K562 (cell line): ENCODE results near the gene CTIF. TPM values are rescaled to one million over a fixed set of nuclear protein-coding genes. Genes with fewer than 3 reads are reported as not detected.

Experiments
- ATAC-seq: fragments of 200-7000 bp; cut with Tn5 transposase; 3 replicates; pipeline ENCODE4 v1.9.1; 2020; ENCODE audit warnings: moderate library complexity
- BruUV-seq: library from RNA; stranded (reverse); fragments of 400-500 nt; replicated peaks from 2 replicates; lab custom pipeline; 2021; lab: Mats Ljungman, UMichigan
- CTCF ChIA-PET: fragments of 300-600 bp; formaldehyde crosslinking; extraction: SDS; loops from one replicate; lab custom pipeline; 2021; ENCODE audit warnings: low intra/inter-chr PET ratio; lab: Yijun Ruan, JAX
- POLR2A ChIA-PET: fragments of 300-600, 350-650 bp; sonication (Branson Sonifier 250); formaldehyde crosslinking; extraction: SDS; loops from one replicate; lab custom pipeline; 2021; ENCODE audit warnings: antibody characterized with exemption, inconsistent platforms; lab: Yijun Ruan, JAX
- DNase-seq, 4 experiments: peaks; one replicate each; pipeline versions ENCODE4 v3.0.0 to v3.0.0-alpha.2; 2011 to 2018; ENCODE audit warnings: low spot score in 3 of 4, mixed read lengths in 3 of 4; ENCODE audit errors: extremely low read depth in 1 of 4
- FAIRE-seq: peaks from 2 replicates; lab custom pipeline; 2011; peaks lifted over from hg19 to GRCh38; lab: Jason Lieb, UNC
- H2AFZ ChIP-seq: 2 replicates; pipeline ENCODE4 v1.6.0; 2011; ENCODE audit warnings: low read depth, low read length, control low read depth, inconsistent platforms
- H3K27ac ChIP-seq: fragments of 200-600 bp; 3 replicates; pipeline ENCODE4 v1.8.0; 2011; ENCODE audit warnings: low read depth, mild to moderate bottlenecking, control low read depth, inconsistent platforms, low read length, moderate library complexity, mixed read lengths; ENCODE audit errors: extremely low read depth
- H3K27me3 ChIP-seq, 2 experiments: fragments of 300-600 bp in 1 of 2; 2 replicates in 1 of 2; 3 replicates in 1 of 2; pipeline versions ENCODE4 v1.6.0 to v1.8.0; 2011; ENCODE audit warnings: inconsistent platforms in 2 of 2, low read length in 2 of 2, mild to moderate bottlenecking in 1 of 2, mixed read lengths in 1 of 2, moderate library complexity in 1 of 2; ENCODE audit not compliant: control insufficient read depth in 2 of 2, insufficient read depth in 2 of 2
- H3K36me3 ChIP-seq: fragments of 300-600 bp; 3 replicates; pipeline ENCODE4 v1.8.0; 2011; ENCODE audit warnings: mild to moderate bottlenecking, low read length, inconsistent platforms; ENCODE audit not compliant: control insufficient read depth, insufficient read depth
- H3K4me1 ChIP-seq, 2 experiments: fragments of 200-600 bp in 1 of 2; replicated peaks in 1 of 2; 2 replicates in 1 of 2; 3 replicates in 1 of 2; pipeline versions ENCODE4 v1.5.1 to v1.8.0; 2011; ENCODE audit warnings: inconsistent platforms in 2 of 2, low read length in 2 of 2, mild to moderate bottlenecking in 1 of 2, mixed read lengths in 1 of 2, moderate library complexity in 1 of 2; ENCODE audit not compliant: control insufficient read depth in 2 of 2, insufficient read depth in 2 of 2
- H3K4me2 ChIP-seq: 2 replicates; pipeline ENCODE4 v1.6.1; 2011; ENCODE audit warnings: low read length, control low read depth, inconsistent platforms, mixed read lengths; ENCODE audit not compliant: insufficient read depth
- H3K4me3 ChIP-seq: fragments of 200-600 bp; sonication (generic), shearing (Covaris generic); 2 replicates; pipeline ENCODE4 v1.5.1; 2016; ENCODE audit warnings: control low read depth, inconsistent platforms
- H3K79me2 ChIP-seq: fragments of 200-600 bp; 3 replicates; pipeline ENCODE4 v1.8.0; 2011; ENCODE audit warnings: low read length, inconsistent platforms; ENCODE audit not compliant: control insufficient read depth, insufficient read depth
- H3K9ac ChIP-seq, 2 experiments: 2 replicates each; pipeline versions ENCODE4 v1.6.0 to v1.6.1; 2011; ENCODE audit warnings: low read depth in 2 of 2, low read length in 2 of 2, control low read depth in 1 of 2, inconsistent platforms in 1 of 2, mild to moderate bottlenecking in 1 of 2, mixed read lengths in 1 of 2; ENCODE audit not compliant: insufficient read depth in 1 of 2
- H3K9me1 ChIP-seq: one replicate; pipeline ENCODE4 v1.6.0; 2011; ENCODE audit warnings: inconsistent platforms, mild to moderate bottlenecking, low read length, moderate library complexity; ENCODE audit not compliant: control insufficient read depth, insufficient read depth
- H3K9me3 ChIP-seq: replicated peaks from 2 replicates; pipeline ENCODE4 v1.5.1; 2011; ENCODE audit warnings: low read depth, low read length, inconsistent platforms; ENCODE audit not compliant: control insufficient read depth, insufficient read depth
- H4K20me1 ChIP-seq: replicated peaks from 2 replicates; pipeline ENCODE4 v1.6.1; 2011; ENCODE audit warnings: low read length, inconsistent platforms, mixed read lengths; ENCODE audit not compliant: control insufficient read depth, insufficient read depth
- CBFB ChIP-seq: sonication (generic); formaldehyde crosslinking; IDR thresholded peaks from 2 replicates; pipeline ENCODE4 v1.4.0; 2020; ENCODE audit warnings: mild to moderate bottlenecking, missing genetic modification reagents
- CBX5 ChIP-seq: IDR thresholded peaks from 2 replicates; pipeline ENCODE4 v1.6.1; 2014; ENCODE audit warnings: low read depth, borderline replicate concordance
- FOS ChIP-seq: IDR thresholded peaks from 3 replicates; pipeline ENCODE4 v1.6.1; 2011; ENCODE audit not compliant: insufficient read length; ENCODE audit errors: extremely low read depth
- HLTF ChIP-seq: fragments of 450-650 bp; IDR thresholded peaks from 2 replicates; pipeline ENCODE4 v1.6.1; 2016
- IRF9 ChIP-seq: fragments of 450-650 bp; IDR thresholded peaks from 2 replicates; pipeline ENCODE4 v1.6.1; 2016; ENCODE audit warnings: missing biosample characterization, missing genetic modification characterization
- KLF1 ChIP-seq: fragments of 450-650 bp; IDR thresholded peaks from 2 replicates; pipeline ENCODE4 v1.6.1; 2016; ENCODE audit warnings: missing genetic modification characterization, missing compliant biosample characterization
- MIER1 ChIP-seq: fragments of 450-650 bp; IDR thresholded peaks from 2 replicates; pipeline ENCODE4 v1.6.1; 2016; ENCODE audit warnings: antibody characterized with exemption, mild to moderate bottlenecking, low read depth
- NFE2L1 ChIP-seq: fragments of 450-650 bp; IDR thresholded peaks from 2 replicates; pipeline ENCODE4 v1.6.1; 2016; ENCODE audit warnings: missing genetic modification characterization, low read depth, mild to moderate bottlenecking, missing compliant biosample characterization, moderate library complexity, borderline replicate concordance
- NFIC ChIP-seq: fragments of 450-650 bp; IDR thresholded peaks from 2 replicates; pipeline ENCODE4 v1.6.1; 2017; ENCODE audit warnings: mild to moderate bottlenecking, inconsistent platforms
- NR3C1 ChIP-seq: sonication (generic); formaldehyde crosslinking; IDR thresholded peaks from 2 replicates; pipeline ENCODE4 v1.8.1; 2022; ENCODE audit warnings: missing genetic modification reagents
- RB1 ChIP-seq: fragments of 450-650 bp; IDR thresholded peaks from 2 replicates; pipeline ENCODE4 v1.6.1; 2017; ENCODE audit warnings: low read depth, mild to moderate bottlenecking
- RHOXF2B ChIP-seq: fragments of 250-450 bp; sonication (Bioruptor Pico); conservative IDR thresholded peaks from 2 replicates; pipeline ENCODE4 v1.5.1; 2021
- RNF219 ChIP-seq: fragments of 250-450 bp; sonication (Bioruptor Pico); IDR thresholded peaks from 2 replicates; pipeline ENCODE4 v1.5.0; 2022; ENCODE audit warnings: mild to moderate bottlenecking
- SNRNP70 ChIP-seq: fragments of 200-400 bp; formaldehyde crosslinking; optimal IDR thresholded peaks from 2 replicates; pipeline ENCODE3; 2017; ENCODE audit warnings: low read depth, low read length
- UBTF ChIP-seq, 2 experiments: IDR thresholded peaks; 2 replicates each; pipeline ENCODE4 v1.6.1; 2012; ENCODE audit warnings: improper control_type of control experiment in 2 of 2, low read depth in 2 of 2, low read length in 2 of 2, borderline replicate concordance in 1 of 2
- ZC3H8 ChIP-seq: fragments of 450-650 bp; IDR thresholded peaks from 2 replicates; pipeline ENCODE4 v1.6.1; 2017
- ZKSCAN1 ChIP-seq: fragments of 150-350 bp; IDR thresholded peaks from 2 replicates; pipeline ENCODE4 v1.6.1; 2016; ENCODE audit warnings: low read depth, low read length
- ZNF165 ChIP-seq: fragments of 250-450 bp; sonication (Bioruptor Pico); IDR thresholded peaks from 2 replicates; pipeline ENCODE4 v1.4.0; 2020; ENCODE audit warnings: borderline replicate concordance
- ZNF583 ChIP-seq: fragments of 250-450 bp; sonication (Bioruptor Pico); IDR thresholded peaks from 2 replicates; pipeline ENCODE4 v1.4.0; 2020
- WGBS: fragments of 100-300 bp; shearing (Covaris generic); methylation state at CpG from one replicate; pipeline ENCODE4 v1.1.6; 2016; ENCODE audit warnings: low coverage, mixed read lengths; ENCODE audit not compliant: insufficient coverage; ENCODE audit errors: missing lambda C conversion rate; 5-methylcytosine and 5-hydroxymethylcytosine counted together
- in situ Hi-C: fragments of 300-500 bp; cut with MboI; formaldehyde crosslinking; loops from 4 replicates; pipeline ENCODE4 v1.15.0; 2018; ENCODE audit warnings: inconsistent platforms, mixed read lengths
- intact Hi-C: fragments of 100-400 bp; cut with micrococcal nuclease; formaldehyde crosslinking; loops from 2 replicates; pipeline ENCODE4 v1.14.2; 2022
- polyA plus RNA-seq, 8 experiments: library from polyadenylated mRNA; depleted of rRNA in 4 of 8; stranded (reverse) in 5 of 8; unstranded in 3 of 8; fragments of >200 nt; fragmentation: Nextera tagmentation in 2 of 8; fragmentation: Illumina TruSeq in 1 of 8; extraction: Ambion mirVana in 2 of 8; extraction: Trizol in 1 of 8; gene quantifications; 2 replicates each; pipeline versions ENCODE4 v1.2.1 to v1.2.3, GENCODE V29; 2011 to 2014; ENCODE audit warnings: inconsistent platforms in 1 of 8, missing spikeins in 1 of 8
- total RNA-seq, 7 experiments: library from RNA; depleted of rRNA in 6 of 7; stranded (reverse); fragments of >200 nt in 6 of 7; fragmentation: Illumina TruSeq in 2 of 7; extraction: Trizol in 2 of 7; gene quantifications; 2 replicates each; pipeline versions ENCODE4 v1.2.1 to v1.2.3, GENCODE V29; 2011 to 2021; ENCODE audit warnings: low replicate concordance in 1 of 7

The CTIF gene
- total and polyA plus RNA-seq, 9 of the 15 experiments (the other 6 are each of a cell fraction or from before 2014, with no cell fraction given): 0.17 to 11.5 (median 2.2) TPM

- Histone ChIP-seq H3K9me1 (no peaks in the 10 kb centered on the region), H3K27ac (no peak overlapping the region), H2AFZ (no peak overlapping the region), H3K4me1 (peaks cover 3 to 10% of the 10 kb centered on the region in 2 experiments; a peak in 3 of 5 replicates), H3K79me2 (no peaks in the 10 kb centered on the region), H3K27me3 (no peaks in the 10 kb centered on the region), H3K4me3 (no peak overlapping the region), H3K4me2 (no peak overlapping the region), H4K20me1 (no peaks in the 10 kb centered on the region), H3K9me3 (no peaks in the 10 kb centered on the region), H3K36me3 (no peaks in the 10 kb centered on the region), H3K9ac (no peak overlapping the region)
- FAIRE-seq (no peak), ATAC-seq (no peak), DNase-seq (no peak)
- in situ Hi-C loops: loop anchor here (25.0 kb wide), 3 partner anchors 492 to 1167 kb away; no protein-coding TSS in a partner anchor
- TF ChIP-seq SNRNP70 (no peak), MIER1 (no peak), NFE2L1 (tag) (no peak), ZC3H8 (no peak), CBFB (no peak), ZNF165 (no peak), RNF219 (CRISPR knock-in tag) (no peak), RB1 (no peak), UBTF (IDR thresholded peaks at IDR 0.05; ENCODE audit: borderline replicate concordance in 1 of 2, low read depth in 2 of 2, low read length in 2 of 2) (no peak), ZNF583 (CRISPR knock-in tag) (no peak), NFIC (no peak), IRF9 (tag) (no peak), HLTF (no peak), KLF1 (no peak), CBX5 (no peak), FOS (no peak), NR3C1 (no peak), RHOXF2B (CRISPR knock-in tag) (no peak), ZKSCAN1 (no peak)
- WGBS: 79% methylated on average over 6 of the region's 9 CpGs
- POLR2A ChIA-PET: no interaction called here
- BruUV-seq: no TSS peak
- intact Hi-C loops: no loop called here
- CTCF ChIA-PET: no interaction called here
These were observed 156.8 kb downstream of the CTIF start for GRCh38 chr18:48695671-48696070.
